PFSK-1 (cell line): ENCODE data around the gene SYVN1.

ENCODE experiments used
- SIN3A ChIP-seq: IDR thresholded peaks from 2 replicates; pipeline ENCODE4 v1.6.1; 2012; ENCODE audit warnings: mild to moderate bottlenecking, low read length, moderate library complexity, borderline replicate concordance; ENCODE audit not compliant: insufficient read depth
- TF ChIP-seq, protein P1 (sequence below), 2 experiments: IDR thresholded peaks; 2 replicates each; pipeline versions ENCODE4 v1.6.1 to v1.8.0; 2011 to 2012; ENCODE audit warnings: low read depth in 2 of 2, low read length in 2 of 2, control low read depth in 1 of 2, inconsistent platforms in 1 of 2, mild to moderate bottlenecking in 1 of 2, moderate library complexity in 1 of 2; ENCODE audit not compliant: insufficient read depth in 1 of 2

DNA sequence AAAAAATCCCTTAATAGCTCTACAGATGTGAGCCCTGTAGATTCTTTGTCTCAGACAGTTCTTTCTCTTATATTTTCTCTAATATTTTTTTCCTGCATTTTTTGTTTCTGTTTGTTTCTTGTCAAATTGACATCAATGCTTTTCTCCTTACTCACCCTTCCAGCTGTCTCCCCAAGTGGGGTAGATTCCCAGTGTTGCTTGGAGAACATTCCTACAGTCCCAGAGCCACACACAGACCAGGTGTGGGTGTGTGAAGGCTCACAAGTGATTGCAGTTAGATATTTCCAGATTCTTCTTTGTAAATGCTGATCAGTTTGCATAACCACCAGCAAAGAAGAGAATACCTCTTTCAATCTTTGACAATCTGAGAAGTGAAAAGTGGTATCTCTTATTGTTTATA lies 30.8 kb downstream of the SYVN1 start:
- TF ChIP-seq SIN3A = no peak
- TF ChIP-seq, protein P1, sequence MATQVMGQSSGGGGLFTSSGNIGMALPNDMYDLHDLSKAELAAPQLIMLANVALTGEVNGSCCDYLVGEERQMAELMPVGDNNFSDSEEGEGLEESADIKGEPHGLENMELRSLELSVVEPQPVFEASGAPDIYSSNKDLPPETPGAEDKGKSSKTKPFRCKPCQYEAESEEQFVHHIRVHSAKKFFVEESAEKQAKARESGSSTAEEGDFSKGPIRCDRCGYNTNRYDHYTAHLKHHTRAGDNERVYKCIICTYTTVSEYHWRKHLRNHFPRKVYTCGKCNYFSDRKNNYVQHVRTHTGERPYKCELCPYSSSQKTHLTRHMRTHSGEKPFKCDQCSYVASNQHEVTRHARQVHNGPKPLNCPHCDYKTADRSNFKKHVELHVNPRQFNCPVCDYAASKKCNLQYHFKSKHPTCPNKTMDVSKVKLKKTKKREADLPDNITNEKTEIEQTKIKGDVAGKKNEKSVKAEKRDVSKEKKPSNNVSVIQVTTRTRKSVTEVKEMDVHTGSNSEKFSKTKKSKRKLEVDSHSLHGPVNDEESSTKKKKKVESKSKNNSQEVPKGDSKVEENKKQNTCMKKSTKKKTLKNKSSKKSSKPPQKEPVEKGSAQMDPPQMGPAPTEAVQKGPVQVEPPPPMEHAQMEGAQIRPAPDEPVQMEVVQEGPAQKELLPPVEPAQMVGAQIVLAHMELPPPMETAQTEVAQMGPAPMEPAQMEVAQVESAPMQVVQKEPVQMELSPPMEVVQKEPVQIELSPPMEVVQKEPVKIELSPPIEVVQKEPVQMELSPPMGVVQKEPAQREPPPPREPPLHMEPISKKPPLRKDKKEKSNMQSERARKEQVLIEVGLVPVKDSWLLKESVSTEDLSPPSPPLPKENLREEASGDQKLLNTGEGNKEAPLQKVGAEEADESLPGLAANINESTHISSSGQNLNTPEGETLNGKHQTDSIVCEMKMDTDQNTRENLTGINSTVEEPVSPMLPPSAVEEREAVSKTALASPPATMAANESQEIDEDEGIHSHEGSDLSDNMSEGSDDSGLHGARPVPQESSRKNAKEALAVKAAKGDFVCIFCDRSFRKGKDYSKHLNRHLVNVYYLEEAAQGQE (IDR thresholded peaks at IDR 0.05; ENCODE audit: insufficient read depth in 1 of 2, low read depth in 2 of 2, low read length in 2 of 2) = no peak
